Progenitor cell of endocrine pancreas (in vitro differentiated cells): ENCODE results near the gene PRKCB. TPM values are rescaled to one million over a fixed set of nuclear protein-coding genes. Genes with fewer than 3 reads are reported as not detected.
A peak's percentile ranks its signal among the peaks of the same experiment; 100 is the strongest.

Experiments
- DNase-seq: peaks from one replicate; pipeline ENCODE4 v3.0.0; 2021; ENCODE audit warnings: low spot score; ENCODE audit not compliant: unreplicated experiment
- H3K27ac Mint-ChIP-seq: 2 replicates; pipeline ENCODE4 v1.8.0; 2021; ENCODE audit warnings: mild to moderate bottlenecking, moderate library complexity, mixed read lengths
- H3K27me3 Mint-ChIP-seq: 2 replicates; pipeline ENCODE4 v1.8.0; 2021; ENCODE audit warnings: mixed read lengths
- H3K36me3 Mint-ChIP-seq: 2 replicates; pipeline ENCODE4 v1.8.0; 2022; ENCODE audit warnings: mixed read lengths; ENCODE audit not compliant: insufficient read depth
- H3K4me1 Mint-ChIP-seq: 2 replicates; pipeline ENCODE4 v1.8.0; 2021; ENCODE audit warnings: low read depth, mixed read lengths
- H3K4me3 Mint-ChIP-seq: 2 replicates; pipeline ENCODE4 v1.8.0; 2021; ENCODE audit warnings: low read depth, mild to moderate bottlenecking, moderate library complexity, mixed read lengths
- H3K9me3 Mint-ChIP-seq: 2 replicates; pipeline ENCODE4 v1.8.0; 2021; ENCODE audit warnings: low read depth, mixed read lengths
- CTCF ChIP-seq: fragments of 200-600 bp; sonication (generic); IDR thresholded peaks from one replicate; pipeline ENCODE4 v1.5.0; 2021; ENCODE audit warnings: antibody characterized with exemption, mild to moderate bottlenecking; ENCODE audit not compliant: unreplicated experiment
- microRNA-seq: library from miRNA; unstranded; fragments of <30 nt; microRNA quantifications from one replicate; pipeline ENCODE4 v1.1.0, GENCODE V29; 2020; ENCODE audit warnings: borderline number of aligned reads; ENCODE audit not compliant: unreplicated experiment
- total RNA-seq: library from RNA; stranded (reverse); gene quantifications from 2 replicates; pipeline ENCODE4 v1.2.1, GENCODE V29; 2021

Gene PRKCB
- total RNA-seq, 1 donor from 2014 or later: 0.36 TPM

GRCh38 chr16:24253192-24253591 lies 417.4 kb downstream of the PRKCB start:
- Mint-ChIP-seq H3K27ac (no peak overlapping the region), H3K9me3 (no peaks in the 10 kb centered on the region), H3K4me3 (no peak overlapping the region), H3K27me3 (peaks cover 73% of the 10 kb centered on the region), H3K36me3 (no peaks in the 10 kb centered on the region), H3K4me1 (peaks cover 6% of the 10 kb centered on the region)
- TF ChIP-seq CTCF: peak; percentile 79
- DNase-seq: peak; percentile 14

- Mint-ChIP-seq H3K27me3 (peaks cover 87% of the 10 kb centered on the region), H3K36me3 (no peaks in the 10 kb centered on the region), H3K9me3 (no peaks in the 10 kb centered on the region), H3K27ac (no peak within 1 kb of the TSS), H3K4me1 (peaks cover 6% of the 10 kb centered on the region), H3K4me3 (peak within 1 kb of the TSS; percentile 34)
- TF ChIP-seq CTCF: no peak
- DNase-seq: peak; percentile 83
Observed at GRCh38 chr16:24255456-24256371, 419.9 kb downstream of the PRKCB start, which contains the start of gene CACNG3. Gene CACNG3, plus strand, starts transcription at chr16:24256335. Its CDS starts 420 bp downstream, at chr16:24256755.

GRCh38 chr16:24257958-24258357 lies 422.2 kb downstream of the PRKCB start:
- no peak for DNase-seq
- Mint-ChIP-seq H3K4me3 (no peak overlapping the region), H3K27me3 (peaks cover 77% of the 10 kb centered on the region), H3K4me1 (peaks cover 6% of the 10 kb centered on the region), H3K36me3 (no peaks in the 10 kb centered on the region), H3K27ac (no peak overlapping the region), H3K9me3 (no peaks in the 10 kb centered on the region)
- no peak for TF ChIP-seq CTCF

- no peaks in the 10 kb centered on the region for H3K36me3 Mint-ChIP-seq
- TF ChIP-seq CTCF: no peak
- H3K9me3 Mint-ChIP-seq: no peaks in the 10 kb centered on the region
- peaks cover 6% of the 10 kb centered on the region for H3K4me1 Mint-ChIP-seq
- no peak overlapping the region for H3K4me3 Mint-ChIP-seq
- no peak for DNase-seq
- peaks cover 69% of the 10 kb centered on the region for H3K27me3 Mint-ChIP-seq
- H3K27ac Mint-ChIP-seq: no peak overlapping the region
Observed at GRCh38 chr16:24258791-24259190, 423.0 kb downstream of the PRKCB start.

- no peak overlapping the region for H3K4me3 Mint-ChIP-seq
- H3K27ac Mint-ChIP-seq: no peak overlapping the region
- H3K4me1 Mint-ChIP-seq: no peaks in the 10 kb centered on the region
- DNase-seq: no peak
- no peak for TF ChIP-seq CTCF
- H3K9me3 Mint-ChIP-seq: no peaks in the 10 kb centered on the region
- no peaks in the 10 kb centered on the region for H3K36me3 Mint-ChIP-seq
- H3K27me3 Mint-ChIP-seq: peaks cover 37% of the 10 kb centered on the region
Observed at GRCh38 chr16:24262816-24263215, 427.0 kb downstream of the PRKCB start.

Small RNA genes lying within 50 kb of the gene (microRNA-seq; reads per million reads assigned to microRNA genes)
- not detected for gene MIR1273H

Other genes with a start within 250 kb of the PRKCB start
- gene NDUFAB1, start 239.7 kb upstream of the PRKCB start, total RNA-seq: 75.9 and 80.2 TPM in 2 replicates
- gene PALB2, start 194.7 kb upstream of the PRKCB start, total RNA-seq: 21.0 TPM in 2 replicates
- 79.8 and 88.9 TPM in 2 replicates for gene DCTN5, start 194.5 kb upstream of the PRKCB start, total RNA-seq
- 30.4 and 36.2 TPM in 2 replicates for gene PLK1, start 157.1 kb upstream of the PRKCB start, total RNA-seq
- gene ERN2, start 122.8 kb upstream of the PRKCB start, total RNA-seq: 0.60 and 0.71 TPM in 2 replicates
- gene CHP2, start 81.0 kb upstream of the PRKCB start, total RNA-seq: not detected in 2 replicates